IMR-90 (cell line): ENCODE data around the gene IARS2. TPM values are rescaled to one million over a fixed set of nuclear protein-coding genes. Genes with fewer than 3 reads are reported as not detected.

ENCODE experiments used
- ATAC-seq: fragments of 200-7000 bp; cut with Tn5 transposase; 2 replicates; pipeline ENCODE4 v1.9.1; 2020; ENCODE audit warnings: low read depth, mild to moderate bottlenecking, moderate library complexity
- BruUV-seq: library from RNA; stranded (reverse); fragments of 400-500 nt; replicated peaks from 2 replicates; lab custom pipeline; 2021; lab: Mats Ljungman, UMichigan
- CTCF ChIA-PET: fragments of 300-600 bp; formaldehyde crosslinking; extraction: SDS; loops from one replicate; lab custom pipeline; 2021; ENCODE audit warnings: antibody characterized with exemption; lab: Yijun Ruan, JAX
- POLR2A ChIA-PET: fragments of 300-600 bp; sonication (Branson Sonifier 250); formaldehyde crosslinking; loops from one replicate; lab custom pipeline; 2022; ENCODE audit warnings: antibody characterized with exemption; ENCODE audit not compliant: unreplicated experiment; lab: Charles Lee
- DNase-seq: peaks from one replicate; pipeline ENCODE4 v3.0.0; 2013
- H2AFZ ChIP-seq: replicated peaks from 2 replicates; pipeline ENCODE3; 2013; ENCODE audit warnings: low read length, mild to moderate bottlenecking; ENCODE audit not compliant: poor library complexity
- H2AK5ac ChIP-seq: 2 replicates; pipeline ENCODE4 v1.6.1; 2013; ENCODE audit warnings: low read depth, low read length, inconsistent platforms
- H2AK9ac ChIP-seq: replicated peaks from 2 replicates; pipeline ENCODE3; 2013; ENCODE audit warnings: mild to moderate bottlenecking, low read depth, low read length, moderate library complexity; ENCODE audit not compliant: poor library complexity
- H2BK120ac ChIP-seq: 2 replicates; pipeline ENCODE4 v1.6.1; 2013; ENCODE audit warnings: low read depth, low read length, inconsistent platforms
- H2BK15ac ChIP-seq: 3 replicates; pipeline ENCODE4 v1.6.1; 2013; ENCODE audit warnings: low read depth, low read length, inconsistent platforms
- H2BK20ac ChIP-seq: 2 replicates; pipeline ENCODE4 v1.6.1; 2013; ENCODE audit warnings: low read depth, mild to moderate bottlenecking, inconsistent platforms, low read length, moderate library complexity
- H2BK5ac ChIP-seq: 2 replicates; pipeline ENCODE4 v1.6.1; 2013; ENCODE audit warnings: mild to moderate bottlenecking, low read depth, low read length, inconsistent platforms; ENCODE audit not compliant: poor library complexity, severe bottlenecking
- H3K14ac ChIP-seq: replicated peaks from 2 replicates; pipeline ENCODE4 v1.6.1; 2013; ENCODE audit warnings: low read depth, low read length, inconsistent platforms
- H3K18ac ChIP-seq: 2 replicates; pipeline ENCODE4 v1.6.1; 2013; ENCODE audit warnings: low read depth, low read length, control low read depth
- H3K23ac ChIP-seq: 2 replicates; pipeline ENCODE4 v1.6.1; 2013; ENCODE audit warnings: low read depth, low read length, inconsistent platforms
- H3K27ac ChIP-seq: 2 replicates; pipeline ENCODE4 v1.5.1; 2013; ENCODE audit warnings: mild to moderate bottlenecking, control low read depth, low read length; ENCODE audit not compliant: insufficient read depth
- H3K27me3 ChIP-seq: 2 replicates; pipeline ENCODE4 v1.6.1; 2013; ENCODE audit warnings: low read length; ENCODE audit not compliant: control insufficient read depth, insufficient read depth
- H3K36me3 ChIP-seq: 2 replicates; pipeline ENCODE4 v1.6.1; 2013; ENCODE audit warnings: low read length, mixed read lengths; ENCODE audit not compliant: control insufficient read depth, insufficient read depth
- H3K4ac ChIP-seq: 2 replicates; pipeline ENCODE4 v1.6.1; 2013; ENCODE audit warnings: low read depth, low read length, inconsistent platforms
- H3K4me1 ChIP-seq: 2 replicates; pipeline ENCODE4 v1.6.1; 2013; ENCODE audit warnings: low read length, mixed read lengths; ENCODE audit not compliant: control insufficient read depth, insufficient read depth
- H3K4me2 ChIP-seq: 2 replicates; pipeline ENCODE4 v1.6.1; 2013; ENCODE audit warnings: low read depth, mild to moderate bottlenecking, control low read depth, low read length, moderate library complexity
- H3K4me3 ChIP-seq: 2 replicates; pipeline ENCODE4 v1.5.1; 2013; ENCODE audit warnings: low read depth, mild to moderate bottlenecking, control low read depth, low read length, moderate library complexity; ENCODE audit not compliant: insufficient read depth
- H3K56ac ChIP-seq: 2 replicates; pipeline ENCODE4 v1.6.1; 2013; ENCODE audit warnings: low read length, inconsistent platforms; ENCODE audit not compliant: insufficient read depth; ENCODE audit errors: extremely low read depth
- H3K79me1 ChIP-seq, 2 experiments: 2 replicates each; pipeline ENCODE4 v1.6.1; 2013; ENCODE audit warnings: low read length in 2 of 2, inconsistent platforms in 1 of 2, low read depth in 1 of 2
- H3K9ac ChIP-seq: 2 replicates; pipeline ENCODE4 v1.6.1; 2013; ENCODE audit warnings: low read depth, low read length, control low read depth
- H3K9me1 ChIP-seq: 2 replicates; pipeline ENCODE4 v1.6.1; 2013; ENCODE audit warnings: low read length, inconsistent platforms; ENCODE audit not compliant: insufficient read depth
- H3K9me3 ChIP-seq: 2 replicates; pipeline ENCODE4 v1.6.1; 2013; ENCODE audit warnings: low read length; ENCODE audit not compliant: control insufficient read depth, insufficient read depth
- H4K20me1 ChIP-seq: 2 replicates; pipeline ENCODE4 v1.6.1; 2013; ENCODE audit warnings: low read length, inconsistent platforms; ENCODE audit not compliant: insufficient read depth
- H4K5ac ChIP-seq: 2 replicates; pipeline ENCODE4 v1.6.1; 2013; ENCODE audit warnings: mild to moderate bottlenecking, low read depth, low read length, control low read depth
- H4K8ac ChIP-seq, 2 experiments: 2 replicates each; pipeline ENCODE4 v1.6.1; 2013; ENCODE audit warnings: low read depth in 2 of 2, low read length in 2 of 2, control low read depth in 1 of 2, inconsistent platforms in 1 of 2
- H4K91ac ChIP-seq: 2 replicates; pipeline ENCODE4 v1.6.1; 2013; ENCODE audit warnings: low read depth, low read length, inconsistent platforms; ENCODE audit not compliant: insufficient read depth
- BHLHE40 ChIP-seq: fragments of 150-350 bp; IDR thresholded peaks from 2 replicates; pipeline ENCODE4 v1.6.1; 2016; ENCODE audit warnings: mild to moderate bottlenecking, low read depth, low read length
- CEBPB ChIP-seq: IDR thresholded peaks from 2 replicates; pipeline ENCODE4 v1.6.1; 2012; ENCODE audit warnings: low read depth, low read length, improper control_type of control experiment
- CHD1 ChIP-seq: IDR thresholded peaks from 2 replicates; pipeline ENCODE4 v1.6.1; 2012; ENCODE audit warnings: low read depth, low read length, improper control_type of control experiment
- FOS ChIP-seq: fragments of 150-350 bp; IDR thresholded peaks from 2 replicates; pipeline ENCODE4 v1.6.1; 2016; ENCODE audit warnings: low read depth, low read length
- MAFK ChIP-seq: IDR thresholded peaks from 2 replicates; pipeline ENCODE4 v1.6.1; 2012; ENCODE audit warnings: low read depth, low read length, improper control_type of control experiment
- MAZ ChIP-seq: IDR thresholded peaks from 2 replicates; pipeline ENCODE4 v1.6.1; 2012; ENCODE audit warnings: low read depth, mild to moderate bottlenecking, low read length, improper control_type of control experiment, moderate library complexity, borderline replicate concordance
- MXI1 ChIP-seq: IDR thresholded peaks from 2 replicates; pipeline ENCODE4 v1.6.1; 2012; ENCODE audit warnings: low read depth, mild to moderate bottlenecking, low read length, moderate library complexity, borderline replicate concordance
- NFE2L2 ChIP-seq: fragments of 150-350 bp; IDR thresholded peaks from 2 replicates; pipeline ENCODE4 v1.6.1; 2016; ENCODE audit warnings: low read depth, mild to moderate bottlenecking, low read length
- POLR2A ChIP-seq: IDR thresholded peaks from 2 replicates; pipeline ENCODE4 v1.6.1; 2012; ENCODE audit warnings: mild to moderate bottlenecking, low read depth, low read length
- RAD21 ChIP-seq: IDR thresholded peaks from 2 replicates; pipeline ENCODE4 v1.6.1; 2012; ENCODE audit warnings: low read length, improper control_type of control experiment
- RCOR1 ChIP-seq: IDR thresholded peaks from 2 replicates; pipeline ENCODE4 v1.6.1; 2012; ENCODE audit warnings: mild to moderate bottlenecking, low read length, improper control_type of control experiment; ENCODE audit not compliant: insufficient replicate concordance
- RFX5 ChIP-seq: IDR thresholded peaks from 2 replicates; pipeline ENCODE4 v1.8.0; 2012; ENCODE audit warnings: low read depth, mild to moderate bottlenecking, low read length, moderate library complexity
- SMC3 ChIP-seq: fragments of 150-350 bp; IDR thresholded peaks from 2 replicates; pipeline ENCODE4 v1.6.1; 2016; ENCODE audit warnings: low read depth, mild to moderate bottlenecking, antibody characterized with exemption, low read length, moderate library complexity
- WGBS, 2 experiments: methylation state at CpG; one replicate each; pipeline versions ENCODE4 v1.1.5 to v1.1.7; 2013; ENCODE audit warnings: missing lambda C conversion rate in 2 of 2; ENCODE audit not compliant: insufficient read length in 1 of 2; ENCODE audit errors: extremely low coverage in 2 of 2; 5-methylcytosine and 5-hydroxymethylcytosine counted together
- dilution Hi-C: fragments of 300-500 bp; cut with HindIII; formaldehyde crosslinking; loops from one replicate; pipeline ENCODE4 v1.14.3; 2018; ENCODE audit warnings: low sequenced_read_pairs; ENCODE audit not compliant: unreplicated experiment
- in situ Hi-C: fragments of 300-500 bp; cut with MboI; formaldehyde crosslinking; loops from 3 replicates; pipeline ENCODE4 v1.14.3; 2019; ENCODE audit warnings: low sequenced_read_pairs, inconsistent platforms, mixed read lengths
- intact Hi-C: fragments of 100-400 bp; cut with micrococcal nuclease; formaldehyde crosslinking; loops from 2 replicates; pipeline ENCODE4 v1.10.0; 2022
- polyA plus RNA-seq, 3 experiments: library from polyadenylated mRNA; depleted of rRNA; stranded (reverse); fragments of >200 nt; gene quantifications; 2 replicates each; pipeline ENCODE4 v1.2.3, GENCODE V29; 2012; ENCODE audit warnings: low replicate concordance in 1 of 3
- total RNA-seq: library from RNA; depleted of rRNA; stranded (reverse); fragments of >200 nt; gene quantifications from 2 replicates; pipeline ENCODE4 v1.2.3, GENCODE V29; 2012
- TF ChIP-seq, protein P1 (sequence below): conservative IDR thresholded peaks from 2 replicates; pipeline ENCODE4 v1.5.1; 2012; ENCODE audit warnings: mild to moderate bottlenecking, low read depth, low read length, improper control_type of control experiment
- TF ChIP-seq, protein P2 (sequence below): fragments of 150-350 bp; IDR thresholded peaks from 2 replicates; pipeline ENCODE4 v1.6.1; 2017; ENCODE audit warnings: mild to moderate bottlenecking, antibody characterized with exemption, low read length, low read depth
- TF ChIP-seq, protein P3 (sequence below): fragments of 150-350 bp; IDR thresholded peaks from 2 replicates; pipeline ENCODE4 v1.6.1; 2016; ENCODE audit warnings: low read depth, mild to moderate bottlenecking, low read length, moderate library complexity, borderline replicate concordance

The IARS2 gene
- total and polyA plus RNA-seq, 2 of the 4 experiments (the other 2 are of a cell fraction) = 34.8 to 77.4 TPM

DNA sequence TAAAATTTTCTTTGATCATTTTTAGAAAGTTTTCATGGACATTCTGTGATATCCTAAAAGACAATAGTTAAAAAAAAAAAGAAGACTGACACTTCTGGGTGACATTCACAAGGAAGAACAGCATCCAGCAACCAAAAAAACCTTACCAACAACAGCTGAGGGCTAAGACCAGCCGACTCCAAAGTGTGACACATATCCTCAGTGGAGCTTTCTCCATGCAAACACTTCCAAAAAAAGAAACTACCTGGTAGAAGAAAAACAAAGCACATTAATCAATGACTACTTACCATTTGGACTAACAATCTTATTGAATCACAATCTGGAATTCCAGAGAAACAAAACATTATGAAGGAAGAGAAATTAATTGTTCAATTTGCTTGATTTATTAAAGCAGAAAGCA lies 88.2 kb downstream of the IARS2 start:
- Histone ChIP-seq H2AK5ac (no peak overlapping the region), H3K14ac (no peak overlapping the region), H3K4me2 (no peak overlapping the region), H4K8ac (no peak overlapping the region), H3K4me1 (0 out of 2 replicates have a peak, but pooled peaks cover 2% of the 10 kb centered on the region), H2BK15ac (no peak overlapping the region), H3K4me3 (no peak overlapping the region), H2AK9ac (no peak overlapping the region), H3K79me1 (peaks cover 0 to 5% of the 10 kb centered on the region in 2 experiments; a peak in 3 of 4 replicates), H3K18ac (no peak overlapping the region), H2BK20ac (no peak overlapping the region), H2AFZ (no peak overlapping the region), H3K27ac (no peak overlapping the region), H4K5ac (no peak overlapping the region), H4K20me1 (no peaks in the 10 kb centered on the region), H2BK120ac (no peak overlapping the region), H2BK5ac (no peak overlapping the region), H3K9ac (no peak overlapping the region), H3K9me1 (peaks cover 3% of the 10 kb centered on the region; the same call in 1 of the 2 replicates), H3K27me3 (no peaks in the 10 kb centered on the region), H3K56ac (no peak overlapping the region), H3K9me3 (no peaks in the 10 kb centered on the region), H3K36me3 (peaks cover 12% of the 10 kb centered on the region), H3K4ac (no peak overlapping the region), H3K23ac (no peak overlapping the region), H4K91ac (no peak overlapping the region)
- no peak for ATAC-seq
- CTCF ChIA-PET = interaction anchor here (0.6 kb wide), 2 partner anchors 33 to 349 kb away, joined by 3 to 4 read pairs; no protein-coding TSS in a partner anchor
- dilution Hi-C loops = no loop called here
- TF ChIP-seq, protein P1, sequence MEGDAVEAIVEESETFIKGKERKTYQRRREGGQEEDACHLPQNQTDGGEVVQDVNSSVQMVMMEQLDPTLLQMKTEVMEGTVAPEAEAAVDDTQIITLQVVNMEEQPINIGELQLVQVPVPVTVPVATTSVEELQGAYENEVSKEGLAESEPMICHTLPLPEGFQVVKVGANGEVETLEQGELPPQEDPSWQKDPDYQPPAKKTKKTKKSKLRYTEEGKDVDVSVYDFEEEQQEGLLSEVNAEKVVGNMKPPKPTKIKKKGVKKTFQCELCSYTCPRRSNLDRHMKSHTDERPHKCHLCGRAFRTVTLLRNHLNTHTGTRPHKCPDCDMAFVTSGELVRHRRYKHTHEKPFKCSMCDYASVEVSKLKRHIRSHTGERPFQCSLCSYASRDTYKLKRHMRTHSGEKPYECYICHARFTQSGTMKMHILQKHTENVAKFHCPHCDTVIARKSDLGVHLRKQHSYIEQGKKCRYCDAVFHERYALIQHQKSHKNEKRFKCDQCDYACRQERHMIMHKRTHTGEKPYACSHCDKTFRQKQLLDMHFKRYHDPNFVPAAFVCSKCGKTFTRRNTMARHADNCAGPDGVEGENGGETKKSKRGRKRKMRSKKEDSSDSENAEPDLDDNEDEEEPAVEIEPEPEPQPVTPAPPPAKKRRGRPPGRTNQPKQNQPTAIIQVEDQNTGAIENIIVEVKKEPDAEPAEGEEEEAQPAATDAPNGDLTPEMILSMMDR = no peak
- no peak for TF ChIP-seq POLR2A
- no peak for TF ChIP-seq BHLHE40
- TF ChIP-seq, protein P2, sequence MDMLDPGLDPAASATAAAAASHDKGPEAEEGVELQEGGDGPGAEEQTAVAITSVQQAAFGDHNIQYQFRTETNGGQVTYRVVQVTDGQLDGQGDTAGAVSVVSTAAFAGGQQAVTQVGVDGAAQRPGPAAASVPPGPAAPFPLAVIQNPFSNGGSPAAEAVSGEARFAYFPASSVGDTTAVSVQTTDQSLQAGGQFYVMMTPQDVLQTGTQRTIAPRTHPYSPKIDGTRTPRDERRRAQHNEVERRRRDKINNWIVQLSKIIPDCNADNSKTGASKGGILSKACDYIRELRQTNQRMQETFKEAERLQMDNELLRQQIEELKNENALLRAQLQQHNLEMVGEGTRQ = no peak
- no peak for TF ChIP-seq CHD1
- no peak for TF ChIP-seq NFE2L2
- TF ChIP-seq CEBPB = no peak
- TF ChIP-seq RFX5 = no peak
- no peak for TF ChIP-seq RCOR1
- TF ChIP-seq MXI1 = no peak
- no peak for TF ChIP-seq RAD21
- TF ChIP-seq SMC3 = no peak
- no peak for TF ChIP-seq MAFK
- no peak for TF ChIP-seq FOS
- TF ChIP-seq, protein P3, sequence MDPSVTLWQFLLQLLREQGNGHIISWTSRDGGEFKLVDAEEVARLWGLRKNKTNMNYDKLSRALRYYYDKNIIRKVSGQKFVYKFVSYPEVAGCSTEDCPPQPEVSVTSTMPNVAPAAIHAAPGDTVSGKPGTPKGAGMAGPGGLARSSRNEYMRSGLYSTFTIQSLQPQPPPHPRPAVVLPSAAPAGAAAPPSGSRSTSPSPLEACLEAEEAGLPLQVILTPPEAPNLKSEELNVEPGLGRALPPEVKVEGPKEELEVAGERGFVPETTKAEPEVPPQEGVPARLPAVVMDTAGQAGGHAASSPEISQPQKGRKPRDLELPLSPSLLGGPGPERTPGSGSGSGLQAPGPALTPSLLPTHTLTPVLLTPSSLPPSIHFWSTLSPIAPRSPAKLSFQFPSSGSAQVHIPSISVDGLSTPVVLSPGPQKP = no peak
- no peak for TF ChIP-seq MAZ
- intact Hi-C loops = no loop called here
- no peak for DNase-seq
- no CpG with 5 or more reads among the region's 1 CpG for WGBS, 2 experiments
- POLR2A ChIA-PET = interaction anchor here (0.6 kb wide), 1 partner anchor 239 kb away, joined by 4 read pairs; no protein-coding TSS in a partner anchor
- in situ Hi-C loops = no loop called here
- BruUV-seq = no TSS peak
